ENCODE data around the gene LGI1.

LGI1 gene

DNA sequence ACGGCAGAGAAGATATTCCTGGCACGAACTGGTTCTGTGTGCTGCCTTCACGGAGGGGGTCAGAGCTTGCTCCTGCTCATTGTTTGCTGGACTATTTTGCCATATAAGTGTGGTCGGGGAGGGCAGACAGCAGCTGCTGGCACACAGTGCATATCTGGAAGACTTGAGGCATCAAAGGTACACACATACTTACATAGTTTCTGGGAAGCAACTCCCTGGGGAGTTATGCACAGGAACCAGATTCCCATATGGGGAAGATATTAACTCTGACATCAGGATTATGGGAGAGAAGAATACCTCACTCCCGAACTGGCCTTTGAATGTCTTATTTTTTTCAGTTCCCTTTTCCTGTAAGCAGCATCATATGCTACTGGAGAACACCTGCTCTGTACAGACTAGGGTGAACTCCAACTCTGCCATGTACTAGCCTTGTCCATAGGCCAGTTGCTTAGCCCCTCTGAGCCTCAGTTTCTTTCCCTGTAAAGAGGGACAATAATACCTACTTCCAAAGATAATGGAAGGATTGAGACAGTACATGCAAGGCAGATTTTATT, 41.5 kb downstream of the LGI1 start:
- DNase-seq (ENCODE audit: low spot score in 2 of 2): no peak
- Mint-ChIP-seq H3K4me1 (no peaks in the 10 kb centered on the region), H3K4me3 (no peak overlapping the region), H3K36me3 (no peaks in the 10 kb centered on the region), H3K27me3 (peaks cover 17% of the 10 kb centered on the region), H3K27ac (no peak overlapping the region), H3K9me3 (no peaks in the 10 kb centered on the region)
- no peak for ATAC-seq (ENCODE audit: low read depth)

DNA sequence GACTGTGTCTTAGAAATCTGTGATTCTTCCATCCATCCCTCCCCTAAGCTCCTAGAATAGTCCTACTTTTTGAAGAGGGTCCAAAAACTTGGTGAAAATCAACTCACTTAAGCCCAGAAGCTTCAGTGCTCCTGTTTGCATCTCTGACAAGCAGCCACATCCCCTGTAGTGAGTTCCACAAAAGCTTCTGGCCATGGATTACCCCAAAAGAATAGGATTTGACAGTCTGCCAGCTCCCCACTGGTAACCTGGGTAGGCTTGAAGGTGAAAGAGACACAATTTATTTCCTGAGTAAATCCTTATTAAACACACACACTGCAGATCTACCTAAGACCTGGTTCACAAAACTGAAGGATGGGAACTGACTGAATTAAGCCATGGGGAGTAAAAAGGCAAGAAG, 46.5 kb downstream of the LGI1 start:
- no peak overlapping the region for H3K4me3 Mint-ChIP-seq
- H3K27ac Mint-ChIP-seq: no peak overlapping the region
- H3K36me3 Mint-ChIP-seq: no peaks in the 10 kb centered on the region
- ATAC-seq (ENCODE audit: low read depth): no peak
- H3K27me3 Mint-ChIP-seq: peaks cover 18% of the 10 kb centered on the region
- H3K9me3 Mint-ChIP-seq: no peaks in the 10 kb centered on the region
- H3K4me1 Mint-ChIP-seq: no peaks in the 10 kb centered on the region
- no peak for DNase-seq (ENCODE audit: low spot score in 2 of 2)

DNA sequence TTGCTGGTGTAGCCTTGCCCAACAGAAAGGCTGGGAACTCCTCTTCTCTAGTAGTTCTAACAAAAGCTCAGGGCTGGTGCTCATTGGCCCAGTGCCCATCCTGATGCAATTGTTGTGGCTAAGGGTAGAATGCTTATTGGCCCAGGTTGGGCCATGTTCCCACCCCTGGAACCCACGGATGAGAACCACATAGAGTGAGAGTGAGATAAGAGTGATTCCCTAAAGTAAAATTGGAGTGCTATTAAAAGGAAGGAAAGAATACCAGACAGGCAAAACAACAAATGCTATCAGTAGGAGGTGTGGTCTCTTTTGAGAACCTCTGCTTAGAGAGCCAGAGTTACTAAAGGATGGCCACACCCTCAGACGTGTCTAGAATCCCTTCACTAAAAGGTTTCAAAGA, 49.2 kb downstream of the LGI1 start:
- ATAC-seq (ENCODE audit: low read depth): no peak
- Mint-ChIP-seq H3K9me3 (no peaks in the 10 kb centered on the region), H3K4me3 (no peak overlapping the region)

DNA sequence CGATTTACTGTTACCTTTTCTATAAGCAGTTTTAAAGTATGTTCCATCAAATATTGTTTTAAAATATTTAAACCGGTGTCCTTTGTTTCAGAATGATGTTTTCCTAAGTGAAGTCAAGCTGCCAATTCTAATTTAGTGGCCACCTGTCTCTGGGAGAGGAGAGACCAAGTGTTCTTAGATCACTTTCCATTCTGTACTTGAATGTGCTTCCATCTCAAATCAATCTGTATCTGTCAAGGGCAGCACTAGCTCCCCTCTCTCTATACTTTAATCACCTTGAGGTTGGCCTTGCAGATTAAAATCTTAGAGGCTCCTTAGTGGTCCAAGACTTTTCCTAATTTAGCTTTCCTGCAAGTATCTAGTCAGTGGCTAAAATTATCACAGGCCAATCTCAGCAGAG, 49.6 kb downstream of the LGI1 start:
- no peak for ATAC-seq (ENCODE audit: low read depth)
- no peak for DNase-seq (ENCODE audit: low spot score in 2 of 2)
- H3K9me3 Mint-ChIP-seq: no peaks in the 10 kb centered on the region
- H3K27me3 Mint-ChIP-seq: peaks cover 19% of the 10 kb centered on the region
- no peak overlapping the region for H3K27ac Mint-ChIP-seq
- H3K36me3 Mint-ChIP-seq: no peaks in the 10 kb centered on the region
- H3K4me1 Mint-ChIP-seq: no peaks in the 10 kb centered on the region
- H3K4me3 Mint-ChIP-seq: no peak overlapping the region

More for the DNA sequence above, 49.2 kb downstream of the LGI1 start:
- no peak for DNase-seq (ENCODE audit: low spot score in 2 of 2)
- Mint-ChIP-seq H3K4me1 (no peaks in the 10 kb centered on the region), H3K27ac (no peak overlapping the region), H3K27me3 (peaks cover 23% of the 10 kb centered on the region), H3K36me3 (no peaks in the 10 kb centered on the region)

DNA sequence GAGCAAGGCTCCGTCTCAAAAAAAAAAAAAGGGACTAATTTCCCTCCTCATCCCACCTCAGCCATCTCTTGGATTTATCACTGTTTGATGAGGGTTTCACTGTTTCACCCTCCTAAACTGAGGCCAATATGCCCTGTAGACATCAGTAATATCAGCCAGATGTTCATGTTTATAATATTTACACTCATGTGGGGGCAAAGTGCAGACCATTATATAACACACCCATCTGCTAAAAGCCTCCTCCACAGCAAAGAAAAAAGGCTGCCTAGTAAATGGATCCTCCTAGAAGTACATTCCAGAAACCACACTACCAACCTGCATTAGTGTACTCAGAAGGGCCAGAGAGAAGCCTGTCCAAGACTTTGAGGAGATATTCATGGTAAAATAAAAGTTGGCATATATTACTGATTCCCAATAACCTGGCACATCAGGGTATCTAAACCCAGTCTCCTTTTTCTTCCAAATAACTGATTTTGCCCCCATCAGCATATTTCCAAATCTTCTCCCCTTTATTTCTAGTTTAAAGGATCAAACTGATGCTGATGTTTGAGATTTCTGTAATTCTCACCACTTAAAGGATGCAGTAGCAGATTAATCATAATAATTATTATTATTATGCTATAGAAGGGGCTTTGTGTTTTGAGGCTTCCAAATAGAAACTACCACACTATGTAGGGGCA, 55.1 kb downstream of the LGI1 start:
- peaks cover 7% of the 10 kb centered on the region for H3K4me1 Mint-ChIP-seq
- no peak overlapping the region for H3K4me3 Mint-ChIP-seq
- ATAC-seq (ENCODE audit: low read depth) (no peak), DNase-seq (ENCODE audit: low spot score in 2 of 2) (no peak)
- peaks cover 20% of the 10 kb centered on the region for H3K27me3 Mint-ChIP-seq
- no peaks in the 10 kb centered on the region for H3K9me3 Mint-ChIP-seq
- no peak overlapping the region for H3K27ac Mint-ChIP-seq
- no peaks in the 10 kb centered on the region for H3K36me3 Mint-ChIP-seq

DNA sequence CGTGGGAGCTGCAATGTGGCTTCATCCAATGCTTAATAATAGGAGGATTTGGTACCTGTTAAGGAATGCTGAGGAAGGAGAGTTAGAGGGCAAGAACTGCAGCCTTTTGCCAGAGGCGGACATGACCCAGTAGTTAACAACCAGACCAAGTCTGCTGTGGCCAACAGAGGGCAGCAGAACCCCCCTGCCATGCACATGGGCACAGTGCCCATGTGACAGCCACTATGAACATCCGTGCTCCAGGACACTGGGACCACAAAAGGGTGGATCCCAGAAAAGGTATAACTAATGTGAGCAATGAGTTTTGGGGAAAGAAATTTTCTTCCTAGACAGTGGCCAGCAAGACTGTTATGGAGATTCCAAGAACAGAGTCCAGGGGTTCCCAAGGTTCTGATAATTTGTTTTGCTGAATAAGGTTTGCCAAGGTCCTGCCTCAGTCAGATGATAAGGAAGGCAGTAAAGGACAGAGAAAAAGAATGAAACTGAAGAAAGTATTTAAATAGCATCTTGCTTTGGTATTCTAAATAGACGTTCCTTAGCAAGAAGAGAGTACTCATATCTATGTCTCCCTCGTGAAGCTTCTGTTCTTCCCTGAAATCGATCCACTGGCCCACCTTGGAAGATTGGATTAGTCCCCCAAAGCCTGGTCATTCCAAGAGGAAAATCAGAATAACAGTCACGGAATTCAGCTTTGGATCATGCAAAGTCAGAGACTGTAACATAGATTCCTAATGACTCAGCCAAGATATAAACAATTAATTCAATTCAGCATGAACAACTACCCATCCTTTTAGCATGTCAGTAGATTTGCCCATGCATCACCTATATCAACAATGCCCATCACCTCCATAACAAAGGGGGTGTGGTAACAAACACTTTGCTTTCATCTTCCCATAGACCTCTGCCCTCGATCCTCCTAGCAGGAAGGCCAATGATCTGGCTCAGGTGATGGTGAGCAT, 56.0 kb downstream of the LGI1 start:
- H3K4me3 Mint-ChIP-seq: no peak overlapping the region
- no peaks in the 10 kb centered on the region for H3K36me3 Mint-ChIP-seq
- peak; percentile 75 for ATAC-seq (ENCODE audit: low read depth)
- H3K9me3 Mint-ChIP-seq: no peaks in the 10 kb centered on the region
- peaks cover 7% of the 10 kb centered on the region for H3K4me1 Mint-ChIP-seq
- DNase-seq (ENCODE audit: low spot score in 2 of 2): peak; percentile 13 to 22
- H3K27ac Mint-ChIP-seq: no peak overlapping the region
- peaks cover 20% of the 10 kb centered on the region for H3K27me3 Mint-ChIP-seq

DNA sequence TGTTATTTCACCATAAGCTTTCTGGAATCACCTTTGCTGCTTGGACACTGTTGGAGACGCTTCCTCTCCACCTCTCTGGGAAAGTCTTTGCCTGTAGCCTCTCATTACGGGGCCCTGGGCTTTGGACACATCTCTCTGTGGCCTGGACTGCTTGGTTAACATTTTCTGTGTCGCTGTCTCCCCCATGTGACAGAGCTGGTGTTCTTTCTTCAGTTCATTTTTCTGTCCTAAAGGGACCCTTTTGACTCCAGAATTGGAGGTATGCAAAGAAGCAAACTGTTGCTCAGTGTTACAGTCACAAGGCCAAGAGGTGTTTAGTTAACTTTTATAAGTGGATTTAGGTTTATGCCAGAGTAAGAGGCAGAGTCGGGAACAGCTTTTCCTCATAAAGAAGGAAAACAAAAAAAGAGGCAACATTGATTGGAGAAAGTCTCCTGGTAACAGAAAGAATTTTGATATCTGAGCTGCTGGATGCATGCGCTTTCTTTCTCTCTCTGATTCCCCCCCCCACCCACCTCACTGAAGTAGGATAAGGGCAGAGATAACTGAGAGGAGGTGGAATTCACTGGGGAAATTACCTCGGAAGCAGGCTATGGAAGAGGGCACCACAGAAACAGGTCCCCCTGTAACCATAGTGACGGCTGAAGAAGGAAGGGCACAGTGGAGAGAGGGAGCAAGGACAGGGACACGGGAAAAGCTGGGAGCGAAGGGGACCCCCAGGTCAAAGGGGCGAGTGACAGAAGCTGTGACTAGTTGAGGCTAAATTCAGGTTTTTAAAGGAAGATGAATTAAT, 57.8 kb downstream of the LGI1 start:
- H3K27ac Mint-ChIP-seq: no peak overlapping the region
- H3K4me1 Mint-ChIP-seq: peaks cover 7% of the 10 kb centered on the region
- peaks cover 3% of the 10 kb centered on the region for H3K9me3 Mint-ChIP-seq
- DNase-seq (ENCODE audit: low spot score in 2 of 2) (no peak), ATAC-seq (ENCODE audit: low read depth) (no peak)
- peaks cover 21% of the 10 kb centered on the region for H3K27me3 Mint-ChIP-seq
- H3K4me3 Mint-ChIP-seq: no peak overlapping the region
- H3K36me3 Mint-ChIP-seq: peaks cover 3% of the 10 kb centered on the region

DNA sequence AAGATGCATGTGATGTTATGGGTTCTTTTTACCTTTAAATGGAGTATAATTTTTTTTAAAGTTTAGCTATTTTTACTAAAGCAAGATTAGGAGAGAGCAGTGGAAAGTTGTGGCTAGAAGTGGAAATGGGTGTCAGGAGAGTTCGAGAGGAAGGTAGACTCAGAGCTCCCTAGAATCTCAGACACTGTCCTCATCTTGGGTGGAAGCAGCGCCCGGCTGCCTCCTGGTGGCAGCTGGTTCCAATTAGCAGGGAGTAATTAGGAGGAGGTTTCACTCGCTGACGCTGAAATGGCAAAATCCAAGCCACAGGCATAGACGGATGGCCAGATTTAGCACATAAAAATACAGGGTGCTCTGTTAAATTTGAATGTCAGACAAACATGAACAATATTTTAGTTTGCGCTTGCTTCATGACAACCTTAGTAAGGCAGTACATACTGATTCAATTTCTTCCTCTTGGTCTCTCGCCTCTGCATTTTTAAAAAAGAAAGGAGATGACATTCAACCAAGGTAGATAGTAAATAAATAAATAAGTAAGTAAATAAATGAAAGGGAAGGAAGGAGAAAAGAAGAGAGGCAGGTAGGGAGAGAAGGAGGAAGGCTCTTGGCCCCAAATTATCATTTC, 58.5 kb downstream of the LGI1 start:
- Mint-ChIP-seq H3K27ac (no peak overlapping the region), H3K27me3 (peaks cover 19% of the 10 kb centered on the region), H3K4me3 (no peak overlapping the region), H3K9me3 (peaks cover 3% of the 10 kb centered on the region), H3K36me3 (peaks cover 3% of the 10 kb centered on the region), H3K4me1 (peaks cover 7% of the 10 kb centered on the region)
- peak; percentile 14 to 25 for DNase-seq (ENCODE audit: low spot score in 2 of 2)
- peak; percentile 66 for ATAC-seq (ENCODE audit: low read depth)

DNA sequence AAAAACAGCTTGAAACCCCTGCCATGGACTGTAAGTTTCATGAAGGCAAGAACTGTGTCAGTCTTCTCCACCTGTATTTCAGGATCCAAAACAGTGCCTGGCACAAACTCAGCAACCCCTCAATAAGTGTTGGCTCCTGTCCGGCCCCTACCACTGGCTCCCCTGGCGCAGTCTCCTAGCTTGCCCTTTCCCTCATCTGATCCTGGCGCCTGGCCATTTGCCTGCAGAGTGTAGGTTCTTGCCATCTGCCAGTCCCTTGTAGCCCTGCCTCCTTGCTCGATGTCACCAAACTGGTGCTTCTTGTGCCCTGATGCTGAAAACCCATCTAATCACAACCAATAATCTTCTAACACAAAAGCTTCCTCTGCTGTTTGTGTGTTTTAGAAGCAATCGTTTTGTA, 60.4 kb downstream of the LGI1 start:
- peaks cover 19% of the 10 kb centered on the region for H3K27me3 Mint-ChIP-seq
- ATAC-seq (ENCODE audit: low read depth) (no peak), DNase-seq (ENCODE audit: low spot score in 2 of 2) (no peak)
- peaks cover 7% of the 10 kb centered on the region for H3K4me1 Mint-ChIP-seq
- peaks cover 3% of the 10 kb centered on the region for H3K9me3 Mint-ChIP-seq
- peaks cover 3% of the 10 kb centered on the region for H3K36me3 Mint-ChIP-seq
- H3K4me3 Mint-ChIP-seq: no peak overlapping the region
- no peak overlapping the region for H3K27ac Mint-ChIP-seq

DNA sequence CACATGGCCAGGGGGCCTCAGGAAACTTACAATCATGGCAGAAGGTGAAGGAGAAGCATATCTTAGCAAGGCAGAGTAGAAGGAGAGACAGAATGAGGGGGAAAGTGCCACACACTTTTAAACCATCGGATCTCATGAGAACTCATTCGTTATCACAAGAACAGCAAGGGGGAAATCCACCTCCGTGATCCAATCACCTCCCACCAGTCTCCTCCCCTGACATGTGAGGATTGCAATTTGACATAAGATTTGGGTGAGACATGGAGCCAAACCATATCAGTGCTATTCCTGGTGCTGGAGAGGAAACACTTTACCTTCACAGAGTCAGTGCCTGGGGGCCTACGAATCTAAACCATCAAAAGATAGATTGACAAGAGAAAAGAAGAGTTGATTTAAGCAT, 61.8 kb downstream of the LGI1 start:
- ATAC-seq (ENCODE audit: low read depth): no peak
- peaks cover 19% of the 10 kb centered on the region for H3K27me3 Mint-ChIP-seq

DNA sequence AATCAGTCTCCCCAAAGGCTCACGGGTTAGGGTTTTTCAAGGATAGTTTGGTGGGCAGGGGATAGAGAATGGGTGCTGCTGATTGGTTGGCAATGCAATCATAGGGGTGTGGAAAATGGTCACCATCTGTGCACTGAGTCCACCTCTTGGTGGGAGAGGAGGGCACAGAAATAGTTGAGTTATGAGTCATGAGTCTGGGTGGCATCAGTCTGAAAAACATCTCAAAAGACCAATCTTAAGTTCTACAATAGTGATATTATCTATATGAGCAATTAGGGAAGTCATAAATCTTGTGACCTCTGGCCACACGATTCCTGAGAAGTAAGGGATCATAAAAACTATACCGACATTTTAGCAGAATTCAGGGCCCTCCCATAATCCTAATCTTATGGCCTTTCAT, 62.7 kb downstream of the LGI1 start:
- peaks cover 3% of the 10 kb centered on the region for H3K36me3 Mint-ChIP-seq
- peaks cover 4% of the 10 kb centered on the region for H3K4me1 Mint-ChIP-seq
- no peak overlapping the region for H3K27ac Mint-ChIP-seq
- ATAC-seq (ENCODE audit: low read depth) (no peak), DNase-seq (ENCODE audit: low spot score in 2 of 2) (no peak)
- H3K4me3 Mint-ChIP-seq: no peak overlapping the region
- H3K27me3 Mint-ChIP-seq: peaks cover 20% of the 10 kb centered on the region
- peaks cover 3% of the 10 kb centered on the region for H3K9me3 Mint-ChIP-seq

More for the DNA sequence above, 61.8 kb downstream of the LGI1 start:
- Mint-ChIP-seq H3K27ac (no peak overlapping the region), H3K4me3 (no peak overlapping the region), H3K4me1 (peaks cover 4% of the 10 kb centered on the region), H3K9me3 (peaks cover 3% of the 10 kb centered on the region), H3K36me3 (peaks cover 3% of the 10 kb centered on the region)
- DNase-seq (ENCODE audit: low spot score in 2 of 2): no peak

DNA sequence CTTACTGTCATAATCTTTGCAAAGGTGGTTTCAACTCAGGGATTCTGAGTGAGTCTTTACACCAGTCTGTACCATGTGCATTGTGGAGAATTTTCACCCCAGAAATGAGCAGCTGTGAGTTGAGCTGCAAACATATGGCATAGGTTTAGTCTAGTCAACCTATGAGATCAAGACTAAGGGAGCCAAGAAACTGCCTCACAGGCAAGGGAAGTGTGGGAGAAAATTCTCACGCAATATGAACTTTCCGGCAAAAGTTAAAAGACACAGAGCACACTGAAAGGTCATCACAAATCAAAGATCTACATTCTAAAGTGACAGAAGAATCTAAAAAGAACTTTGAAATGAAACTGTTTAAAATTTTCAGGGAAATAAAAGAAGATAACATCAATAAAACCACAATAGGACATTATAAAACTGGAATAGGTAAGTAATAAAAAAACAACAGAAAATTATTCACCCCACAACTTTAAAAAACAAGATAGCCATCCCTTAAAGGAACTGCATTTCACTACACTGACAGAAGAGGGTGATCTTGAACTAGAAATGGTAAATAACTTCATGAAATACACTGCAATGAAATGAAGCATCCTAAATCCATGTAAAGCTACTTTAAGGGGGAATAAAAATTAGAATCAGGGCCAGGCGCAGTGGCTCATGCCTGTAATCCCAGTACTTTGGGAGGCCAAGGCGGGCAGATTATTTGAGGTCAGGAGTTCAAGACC, 63.5 kb downstream of the LGI1 start:
- DNase-seq (ENCODE audit: low spot score in 2 of 2) (no peak), ATAC-seq (ENCODE audit: low read depth) (no peak)
- Mint-ChIP-seq H3K4me1 (no peaks in the 10 kb centered on the region), H3K4me3 (no peak overlapping the region), H3K27me3 (peaks cover 16% of the 10 kb centered on the region), H3K36me3 (peaks cover 3% of the 10 kb centered on the region), H3K9me3 (peaks cover 3% of the 10 kb centered on the region), H3K27ac (no peak overlapping the region)

DNA sequence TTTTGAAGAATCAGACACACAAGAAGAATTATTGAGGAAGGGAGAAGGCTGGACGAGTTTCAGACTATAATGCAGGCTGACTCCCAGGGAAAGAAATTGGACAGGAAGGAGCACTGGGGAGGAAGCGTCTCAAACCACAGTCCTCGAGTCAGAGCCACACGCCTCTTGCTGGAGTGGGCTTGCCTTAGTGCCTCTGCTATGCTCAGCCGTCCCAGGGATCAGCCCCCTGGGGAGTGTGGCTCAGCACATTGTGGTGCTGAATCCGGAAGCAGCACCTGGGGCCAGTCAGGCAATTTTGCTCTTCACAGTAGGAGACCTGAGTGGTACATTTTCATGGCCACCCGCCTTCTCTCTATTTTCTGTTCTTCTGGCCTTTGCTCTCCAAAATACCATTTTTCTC, 68.6 kb downstream of the LGI1 start:
- Mint-ChIP-seq H3K27me3 (peaks cover 1% of the 10 kb centered on the region), H3K4me3 (no peak overlapping the region), H3K9me3 (no peaks in the 10 kb centered on the region), H3K4me1 (peaks cover 3% of the 10 kb centered on the region), H3K36me3 (no peaks in the 10 kb centered on the region), H3K27ac (no peak overlapping the region)
- DNase-seq (ENCODE audit: low spot score in 2 of 2) (no peak), ATAC-seq (ENCODE audit: low read depth) (no peak)
